ENCODE data around the gene HTR4.

- no peak for TF ChIP-seq CTCF (conservative IDR thresholded peaks at IDR 0.05; ENCODE audit: low read length)
- no peak for TF ChIP-seq EZH2phosphoT487 (IDR thresholded peaks at IDR 0.05; ENCODE audit: borderline replicate concordance, low read depth, low read length)
Measured at GRCh38 chr5:148687871-148688270, 33.5 kb upstream of the HTR4 start.
